HL-60/S4 (cell line): ENCODE data around the gene COL6A2.
"Not testable (repeated sequence)": the region's sequence is repeated elsewhere in the genome, so short reads cannot be mapped to it uniquely, and the experiment has no call there.

Experiments
- in situ Hi-C: fragments of 300-500 bp; cut with MboI; formaldehyde crosslinking; loops from 2 replicates; pipeline ENCODE4 v1.14.3; 2022; ENCODE audit warnings: low sequenced_read_pairs

Gene COL6A2

GRCh38 chr21:46165098-46165497 is 67.2 kb downstream of the COL6A2 start:
- in situ Hi-C loops, result no loop called here

- in situ Hi-C loops, result no loop called here
Measured at GRCh38 chr21:46168238-46168637, 70.3 kb downstream of the COL6A2 start.

- in situ Hi-C loops, result no loop called here
Measured at GRCh38 chr21:46168659-46169386, 70.9 kb downstream of the COL6A2 start.

- in situ Hi-C loops, result not testable (repeated sequence)
Measured at GRCh38 chr21:46170436-46171193, 72.7 kb downstream of the COL6A2 start.

- in situ Hi-C loops, result no loop called here
Measured at GRCh38 chr21:46171585-46171984, 73.7 kb downstream of the COL6A2 start.

- in situ Hi-C loops, result no loop called here
Measured at GRCh38 chr21:46171996-46172862, 74.3 kb downstream of the COL6A2 start.

- in situ Hi-C loops, result no loop called here
Measured at GRCh38 chr21:46172863-46173528, 75.1 kb downstream of the COL6A2 start.

GRCh38 chr21:46173573-46173972 is 75.7 kb downstream of the COL6A2 start:
- in situ Hi-C loops, result no loop called here

GRCh38 chr21:46176443-46177129 is 78.7 kb downstream of the COL6A2 start:
- in situ Hi-C loops, result not testable (repeated sequence)

- in situ Hi-C loops, result no loop called here
Measured at GRCh38 chr21:46178961-46179360, 81.0 kb downstream of the COL6A2 start.
